ENCODE data around the gene CHD9.

CHD9 gene

GRCh38 chr16:53132406-53132805, 77.6 kb downstream of the CHD9 start:
- Histone ChIP-seq H3K27ac (ENCODE audit: extremely low read depth, low read depth, low read length) (no peak overlapping the region), H3K4me1 (ENCODE audit: control insufficient read depth, insufficient read depth, low read length) (no peaks in the 10 kb centered on the region), H3K9me3 (ENCODE audit: control insufficient read depth, insufficient read depth, low read depth, low read length) (no peaks in the 10 kb centered on the region), H3K4me3 (ENCODE audit: low read depth, low read length) (no peak overlapping the region; the same call in 1 of the 2 replicates), H3K36me3 (ENCODE audit: control insufficient read depth in 2 of 2, insufficient read depth in 1 of 2, low read length in 2 of 2) (no peaks in the 10 kb centered on the region)
- ChIA-PET CTCF (no interaction called here), POLR2A (interaction anchor here (1.4 kb wide), 1 partner anchor 76 kb away, joined by 6 read pairs; no protein-coding TSS in a partner anchor)
- TF ChIP-seq ZNF433 (tag by site-specific recombination; IDR thresholded peaks at IDR 0.05; ENCODE audit: low read depth) (no peak), KLF16 (tag by site-specific recombination; IDR thresholded peaks at IDR 0.05) (no peak), ZNF48 (tag by site-specific recombination; IDR thresholded peaks at IDR 0.05) (no peak), SP2 (tag by site-specific recombination; IDR thresholded peaks at IDR 0.05) (no peak), OSR2 (tag by site-specific recombination; IDR thresholded peaks at IDR 0.05) (no peak), ZXDB (tag by site-specific recombination; IDR thresholded peaks at IDR 0.05) (no peak), ZNF292 (tag by site-specific recombination; IDR thresholded peaks at IDR 0.05; ENCODE audit: borderline replicate concordance, low read depth) (no peak), SP7 (tag by site-specific recombination; IDR thresholded peaks at IDR 0.05) (no peak), ZFP3 (tag by site-specific recombination; IDR thresholded peaks at IDR 0.05; ENCODE audit: low read depth) (no peak), ZNF501 (tag by site-specific recombination; IDR thresholded peaks at IDR 0.05) (no peak), ZBTB1 (tag by site-specific recombination; IDR thresholded peaks at IDR 0.05) (no peak), ZNF18 (tag by site-specific recombination; IDR thresholded peaks at IDR 0.05) (no peak), ZNF777 (tag by site-specific recombination; IDR thresholded peaks at IDR 0.05; ENCODE audit: borderline replicate concordance) (no peak), ZSCAN18 (tag by site-specific recombination; IDR thresholded peaks at IDR 0.05) (no peak)

- Histone ChIP-seq H3K4me3 (ENCODE audit: low read depth, low read length) (no peak overlapping the region), H3K9me3 (ENCODE audit: control insufficient read depth, insufficient read depth, low read depth, low read length) (no peaks in the 10 kb centered on the region), H3K27ac (ENCODE audit: extremely low read depth, low read depth, low read length) (no peak overlapping the region), H3K4me1 (ENCODE audit: control insufficient read depth, insufficient read depth, low read length) (no peaks in the 10 kb centered on the region), H3K36me3 (ENCODE audit: control insufficient read depth in 2 of 2, insufficient read depth in 1 of 2, low read length in 2 of 2) (no peaks in the 10 kb centered on the region)
- ChIA-PET POLR2A (interaction anchor here (1.0 kb wide), 1 partner anchor 80 kb away, joined by 3 read pairs; the partner anchor contains the start of gene CHD9), CTCF (interaction anchor here (0.5 to 2.1 kb wide), 3 partner anchors 25 to 178 kb away, joined by 3 to 9 read pairs (median 4); no protein-coding TSS in a partner anchor)
- no peak for TF ChIP-seq REST (tag by site-specific recombination; IDR thresholded peaks at IDR 0.05)
- TF ChIP-seq PRDM1 (tag by site-specific recombination; IDR thresholded peaks at IDR 0.05): peak; percentile 31; the same call in 1 of the 2 replicates
- 0 out of 2 replicates have a peak, but pooled peaks have one; percentile 11 for TF ChIP-seq ZBTB11 (tag by site-specific recombination; conservative IDR thresholded peaks at IDR 0.05; ENCODE audit: low read depth)
Observed at GRCh38 chr16:53135329-53135728, 80.5 kb downstream of the CHD9 start.

All from HEK293 (cell line).